H1 (cell line): ENCODE results near the gene SART1. TPM values are rescaled to one million over a fixed set of nuclear protein-coding genes. Genes with fewer than 3 reads are reported as not detected.

Source experiments
- CBX5 ChIP-seq: fragments of 300-800, 300-1000 bp; sonication (generic); IDR thresholded peaks from 2 replicates; pipeline ENCODE4 v1.7.1; 2016; ENCODE audit warnings: antibody characterized with exemption, low read length, low read depth
- CHD2 ChIP-seq: IDR thresholded peaks from 2 replicates; pipeline ENCODE4 v1.6.1; 2012; ENCODE audit warnings: low read length, improper control_type of control experiment
- CHD7 ChIP-seq: fragments of 300-600 bp; sonication (generic); IDR thresholded peaks from 2 replicates; pipeline ENCODE4 v1.7.1; 2012; ENCODE audit warnings: low read length, moderate library complexity, mild to moderate bottlenecking, inconsistent platforms; ENCODE audit not compliant: insufficient replicate concordance
- NANOG ChIP-seq: IDR thresholded peaks from 2 replicates; pipeline ENCODE4 v1.6.1; 2011; ENCODE audit warnings: low read length, low read depth, mild to moderate bottlenecking, inconsistent platforms; ENCODE audit not compliant: insufficient read depth, poor library complexity, severe bottlenecking
- NRF1 ChIP-seq: IDR thresholded peaks from 2 replicates; pipeline ENCODE4 v1.6.1; 2011; ENCODE audit warnings: mild to moderate bottlenecking, low read depth, low read length, improper control_type of control experiment
- TAF7 ChIP-seq: optimal IDR thresholded peaks from 2 replicates; pipeline ENCODE3; 2011; ENCODE audit warnings: low read depth, mild to moderate bottlenecking, inconsistent platforms, low read length, moderate library complexity, borderline replicate concordance
- polyA plus RNA-seq, 7 experiments: library from polyadenylated mRNA; depleted of rRNA in 3 of 7; stranded (reverse) in 5 of 7; unstranded in 2 of 7; fragments of >200 nt in 5 of 7; fragments of 200-250 nt in 2 of 7; gene quantifications; 1 replicate in 5 of 7; 2 replicates in 1 of 7; 4 replicates in 1 of 7; pipeline versions ENCODE4 v1.2.1 to v1.2.3, GENCODE V29; 2011 to 2013; ENCODE audit warnings: missing spikeins in 2 of 7, mixed read lengths in 2 of 7
- total RNA-seq: library from RNA; stranded (reverse); fragmentation: NEBNext Ultra II Directional; extraction: Animal tissue kit (Norgen Biotek cat#: 25700); gene quantifications from 2 replicates; pipeline ENCODE4 v1.2.1, GENCODE V29; 2021

The SART1 gene
- total and polyA plus RNA-seq, 2 of the 8 experiments (the other 6 are each of a cell fraction or from before 2014, with no cell fraction given) = 9.7 to 46.1 TPM

GRCh38 chr11:65917077-65917433 lies 44.5 kb upstream of the SART1 start (continued):
- TF ChIP-seq CHD7 (no peak), NANOG (no peak), NRF1 (no peak), CBX5 (no peak), CHD2 (no peak), TAF7 (no peak)
